ENCODE measurements around the gene KDM4B.

Gene KDM4B

DNA sequence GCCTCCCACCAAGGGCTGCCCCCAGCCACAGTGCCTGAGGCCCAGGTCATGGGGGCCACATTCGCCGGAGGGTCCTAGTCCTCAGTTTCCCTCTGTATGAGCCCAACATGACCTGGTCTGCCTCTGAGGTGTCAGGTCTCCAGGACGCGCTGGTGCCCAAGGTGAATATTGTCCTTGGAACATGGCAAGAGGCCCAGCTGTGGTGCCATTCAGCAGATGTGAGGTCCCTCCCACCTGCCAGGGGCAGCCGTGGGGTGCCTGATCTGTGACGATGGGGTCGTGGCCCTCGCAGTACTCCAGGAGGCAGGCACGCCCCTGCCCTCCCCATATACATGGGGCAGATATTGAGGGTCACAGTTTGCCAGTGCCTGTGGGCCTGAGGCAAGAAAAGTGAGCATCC is 151.9 kb downstream of the KDM4B start:
- TF ChIP-seq, protein P1, sequence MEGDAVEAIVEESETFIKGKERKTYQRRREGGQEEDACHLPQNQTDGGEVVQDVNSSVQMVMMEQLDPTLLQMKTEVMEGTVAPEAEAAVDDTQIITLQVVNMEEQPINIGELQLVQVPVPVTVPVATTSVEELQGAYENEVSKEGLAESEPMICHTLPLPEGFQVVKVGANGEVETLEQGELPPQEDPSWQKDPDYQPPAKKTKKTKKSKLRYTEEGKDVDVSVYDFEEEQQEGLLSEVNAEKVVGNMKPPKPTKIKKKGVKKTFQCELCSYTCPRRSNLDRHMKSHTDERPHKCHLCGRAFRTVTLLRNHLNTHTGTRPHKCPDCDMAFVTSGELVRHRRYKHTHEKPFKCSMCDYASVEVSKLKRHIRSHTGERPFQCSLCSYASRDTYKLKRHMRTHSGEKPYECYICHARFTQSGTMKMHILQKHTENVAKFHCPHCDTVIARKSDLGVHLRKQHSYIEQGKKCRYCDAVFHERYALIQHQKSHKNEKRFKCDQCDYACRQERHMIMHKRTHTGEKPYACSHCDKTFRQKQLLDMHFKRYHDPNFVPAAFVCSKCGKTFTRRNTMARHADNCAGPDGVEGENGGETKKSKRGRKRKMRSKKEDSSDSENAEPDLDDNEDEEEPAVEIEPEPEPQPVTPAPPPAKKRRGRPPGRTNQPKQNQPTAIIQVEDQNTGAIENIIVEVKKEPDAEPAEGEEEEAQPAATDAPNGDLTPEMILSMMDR (IDR thresholded peaks at IDR 0.05) = no peak

- TF ChIP-seq, protein P1 (IDR thresholded peaks at IDR 0.05) = no peak
Measured at GRCh38 chr19:5121266-5122120, 152.6 kb downstream of the KDM4B start.

DNA sequence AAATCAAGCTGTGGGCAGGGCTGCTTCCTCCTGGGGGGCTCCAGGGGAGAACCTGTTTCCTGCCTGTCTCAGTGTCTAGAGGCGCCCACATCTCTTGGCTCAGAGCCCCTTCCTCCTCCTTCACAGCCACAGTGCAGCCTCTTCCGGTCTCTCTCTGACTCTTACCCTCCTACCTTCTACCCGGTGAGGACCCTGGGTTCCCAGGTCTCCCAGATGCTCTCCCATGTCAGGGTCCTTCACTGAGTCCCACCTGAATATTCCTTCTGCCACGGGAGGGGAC is 153.1 kb downstream of the KDM4B start:
- TF ChIP-seq, protein P1 (IDR thresholded peaks at IDR 0.05) = no peak

- TF ChIP-seq, protein P1 (IDR thresholded peaks at IDR 0.05) = no peak
Measured at GRCh38 chr19:5122671-5123409, 153.9 kb downstream of the KDM4B start.

GRCh38 chr19:5123646-5124045 is 154.7 kb downstream of the KDM4B start:
- TF ChIP-seq, protein P1 (IDR thresholded peaks at IDR 0.05) = no peak

DNA sequence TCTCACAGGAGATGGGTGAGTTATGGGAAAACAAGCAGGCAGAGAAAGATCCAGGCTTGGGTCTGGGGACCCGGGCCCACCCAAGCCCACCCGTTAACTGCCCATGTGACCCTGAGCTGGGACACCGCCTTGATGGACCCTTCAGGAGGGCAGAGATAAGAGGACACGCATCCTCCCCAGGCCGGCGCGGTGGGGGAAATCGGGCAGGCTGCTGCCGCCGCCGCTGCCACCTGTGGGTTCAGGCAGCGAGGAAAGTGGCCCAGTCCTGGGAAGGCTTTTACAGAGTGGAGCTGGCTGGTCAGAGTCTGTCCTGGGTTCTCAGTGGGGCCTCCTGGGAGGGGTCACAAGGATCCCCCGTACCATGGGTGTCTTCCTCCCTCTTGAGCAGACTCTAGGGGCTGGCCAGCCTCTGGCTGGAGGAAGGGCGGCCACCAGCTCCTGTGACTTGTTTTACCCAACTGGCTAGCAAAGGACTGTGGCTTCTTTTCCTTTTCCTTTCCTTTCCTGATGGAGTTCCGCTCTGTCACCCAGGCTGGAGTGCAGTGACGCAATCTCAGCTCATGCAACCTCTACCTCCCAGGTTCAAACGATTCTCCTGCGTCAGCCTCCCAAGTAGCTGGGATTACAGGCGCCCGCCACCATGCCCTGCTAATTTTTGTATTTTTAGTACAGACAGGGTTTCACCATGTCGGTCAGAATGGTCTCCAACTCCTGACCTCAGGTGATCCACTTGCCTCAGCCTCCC is 155.4 kb downstream of the KDM4B start:
- TF ChIP-seq, protein P1 (IDR thresholded peaks at IDR 0.05) = no peak

GRCh38 chr19:5125376-5125775 is 156.5 kb downstream of the KDM4B start:
- TF ChIP-seq, protein P1 (IDR thresholded peaks at IDR 0.05) = no peak
